ENCODE results near the gene EXT2. TPM values are rescaled to one million over a fixed set of nuclear protein-coding genes. Genes with fewer than 3 reads are reported as not detected.

The EXT2 gene
- total RNA-seq, 1 experiment from 2014 or later = 163 TPM

- DNase-seq (ENCODE audit: low spot score) = no peak
Observed at GRCh38 chr11:44203270-44204043, 108.0 kb downstream of the EXT2 start.

- no peak for DNase-seq (ENCODE audit: low spot score)
Observed at GRCh38 chr11:44205352-44205751, 109.9 kb downstream of the EXT2 start.

- DNase-seq (ENCODE audit: low spot score) = no peak
Observed at GRCh38 chr11:44205836-44206235, 110.4 kb downstream of the EXT2 start.

GRCh38 chr11:44207292-44207691 lies 111.8 kb downstream of the EXT2 start:
- no peak for DNase-seq (ENCODE audit: low spot score)

- no peak for DNase-seq (ENCODE audit: low spot score)
Observed at GRCh38 chr11:44208976-44209603, 113.6 kb downstream of the EXT2 start.

GRCh38 chr11:44212128-44212527 lies 116.7 kb downstream of the EXT2 start:
- DNase-seq (ENCODE audit: low spot score) = no peak

- no peak for DNase-seq (ENCODE audit: low spot score)
Observed at GRCh38 chr11:44213148-44213547, 117.7 kb downstream of the EXT2 start.

- no peak for DNase-seq (ENCODE audit: low spot score)
Observed at GRCh38 chr11:44217432-44217831, 122.0 kb downstream of the EXT2 start.

- DNase-seq (ENCODE audit: low spot score) = no peak
Observed at GRCh38 chr11:44219830-44220796, 124.6 kb downstream of the EXT2 start.

- no peak for DNase-seq (ENCODE audit: low spot score)
Observed at GRCh38 chr11:44221456-44221855, 126.0 kb downstream of the EXT2 start.

- no peak for DNase-seq (ENCODE audit: low spot score)
Observed at GRCh38 chr11:44221992-44222391, 126.5 kb downstream of the EXT2 start.

GRCh38 chr11:44223238-44223637 lies 127.8 kb downstream of the EXT2 start:
- DNase-seq (ENCODE audit: low spot score) = peak; percentile 22

- no peak for DNase-seq (ENCODE audit: low spot score)
Observed at GRCh38 chr11:44224867-44225501, 129.5 kb downstream of the EXT2 start.

GRCh38 chr11:44226490-44226889 lies 131.0 kb downstream of the EXT2 start:
- no peak for DNase-seq (ENCODE audit: low spot score)

GRCh38 chr11:44226945-44227344 lies 131.5 kb downstream of the EXT2 start:
- no peak for DNase-seq (ENCODE audit: low spot score)

GRCh38 chr11:44228379-44228778 lies 132.9 kb downstream of the EXT2 start:
- no peak for DNase-seq (ENCODE audit: low spot score)

- no peak for DNase-seq (ENCODE audit: low spot score)
Observed at GRCh38 chr11:44229098-44229497, 133.6 kb downstream of the EXT2 start.

- no peak for DNase-seq (ENCODE audit: low spot score)
Observed at GRCh38 chr11:44229624-44230023, 134.1 kb downstream of the EXT2 start.

- no peak for DNase-seq (ENCODE audit: low spot score)
Observed at GRCh38 chr11:44235765-44236201, 140.3 kb downstream of the EXT2 start.

GRCh38 chr11:44236296-44236695 lies 140.8 kb downstream of the EXT2 start:
- no peak for DNase-seq (ENCODE audit: low spot score)

GRCh38 chr11:44237156-44237555 lies 141.7 kb downstream of the EXT2 start:
- no peak for DNase-seq (ENCODE audit: low spot score)

- DNase-seq (ENCODE audit: low spot score) = no peak
Observed at GRCh38 chr11:44241851-44242250, 146.4 kb downstream of the EXT2 start.
